Activated CD4-positive, alpha-beta T cell treated with anti-CD3 and anti-CD28 coated beads, Interleukin-2, Interleukin-4, amounts not matched to agents 100 ng/mL and 50 ng/mL, durations not matched to agents 16 hours and 8 hours (primary cell): Measurements from ENCODE around the gene HSPB3.
"Not testable (repeated sequence)": the region's sequence is repeated elsewhere in the genome, so short reads cannot be mapped to it uniquely, and the experiment has no call there.

ENCODE experiments used
- DNase-seq: peaks from one replicate; pipeline ENCODE4 v3.0.0-alpha.2; 2020; ENCODE audit warnings: low spot score

HSPB3 gene

DNA sequence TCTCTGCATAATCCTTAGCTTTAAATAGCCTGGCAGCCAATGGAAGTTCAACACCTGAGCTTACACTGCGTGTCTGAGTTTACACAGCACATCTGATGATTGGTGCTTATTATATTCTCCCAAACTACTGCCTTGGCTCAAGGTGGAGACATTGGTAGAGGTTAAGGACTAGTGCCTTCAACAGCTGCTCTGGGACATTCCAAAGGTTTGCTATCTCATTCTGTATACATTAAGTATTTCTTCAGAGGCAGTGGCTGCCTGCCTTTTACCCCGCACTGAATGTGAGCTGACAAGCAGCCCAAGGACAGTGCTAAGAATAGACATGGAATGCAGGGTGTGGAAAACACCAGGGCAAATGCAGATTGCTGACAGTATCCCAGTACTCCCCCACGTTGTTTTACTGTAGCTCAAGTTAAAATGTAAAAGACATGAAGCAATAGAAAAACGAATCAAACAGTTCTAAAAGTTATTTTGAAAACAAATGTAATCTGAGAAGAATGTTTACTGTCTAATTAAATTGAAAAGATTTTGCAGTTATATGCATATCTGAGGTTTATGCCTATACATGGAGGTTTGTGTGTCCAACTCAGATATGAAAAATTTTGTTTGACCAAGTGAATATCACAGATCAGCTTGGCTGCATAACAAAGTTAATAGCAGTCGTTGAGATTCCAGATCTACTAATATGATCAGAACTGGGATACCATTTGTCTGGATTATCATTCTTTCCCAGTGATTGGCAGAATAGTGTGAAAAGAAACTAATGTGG is 1.8 kb downstream of the HSPB3 start:
- no peak for DNase-seq

DNA sequence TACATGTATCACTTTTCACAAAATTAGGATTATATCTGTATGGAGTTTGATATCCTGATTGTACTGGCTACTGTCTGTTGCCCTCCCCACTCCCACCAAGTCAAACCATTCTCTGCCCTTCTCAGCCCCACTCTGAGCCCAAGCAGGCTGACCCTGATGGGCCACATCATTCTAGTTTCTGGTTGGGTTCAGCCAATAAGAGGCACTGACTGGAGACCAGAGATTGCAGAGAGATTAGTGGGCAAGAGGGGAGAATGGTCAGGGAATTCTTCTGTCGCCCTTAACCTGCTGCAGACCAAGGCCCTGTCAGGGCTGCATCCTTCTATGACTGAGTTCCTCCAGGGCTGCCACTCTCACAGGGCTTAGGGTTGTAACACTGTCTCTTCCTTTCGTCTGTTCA is 2.7 kb downstream of the HSPB3 start:
- DNase-seq: no peak

- no peak for DNase-seq
Observed at GRCh38 chr5:54460181-54460919, 4.9 kb downstream of the HSPB3 start.

DNA sequence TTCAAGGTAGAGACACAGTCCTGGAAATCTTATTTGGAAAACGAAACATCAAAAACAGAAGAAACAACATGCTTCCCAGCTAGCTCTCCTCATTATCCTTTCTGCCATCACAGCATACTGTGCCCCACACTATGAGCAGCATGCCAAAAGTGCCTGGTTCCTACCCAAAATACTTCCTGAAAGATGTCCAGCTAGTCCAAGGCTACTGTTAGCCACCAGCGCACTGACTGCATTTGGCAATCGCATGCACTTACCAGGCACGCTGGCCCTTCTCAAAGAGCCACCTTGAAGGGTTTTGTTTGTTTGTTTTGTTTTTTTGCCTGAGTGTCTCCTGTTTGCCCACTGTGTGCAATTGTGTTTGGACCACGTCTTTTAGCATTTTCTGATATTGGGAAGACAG is 6.8 kb downstream of the HSPB3 start:
- no peak for DNase-seq

- DNase-seq: no peak
Observed at GRCh38 chr5:54463713-54464112, 8.2 kb downstream of the HSPB3 start.

DNA sequence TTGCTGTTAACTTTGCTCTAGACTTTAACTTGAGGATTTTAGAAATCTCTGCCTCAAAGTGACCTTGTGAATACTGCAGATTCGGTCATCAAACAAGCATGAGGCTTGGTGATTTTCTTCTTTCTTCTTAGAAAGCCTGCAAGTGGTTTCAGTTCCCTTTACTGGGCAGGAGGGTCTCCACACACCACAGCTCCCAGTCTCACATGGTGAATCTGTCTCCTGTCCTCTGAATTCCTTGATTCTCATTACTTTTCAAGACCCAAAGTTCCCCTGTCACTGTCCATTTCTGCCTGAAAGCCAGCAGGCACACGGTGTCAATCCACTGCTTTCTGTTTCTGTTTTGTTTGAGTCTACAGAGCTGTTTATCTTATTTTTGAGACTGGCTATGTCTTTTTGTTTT is 14.1 kb downstream of the HSPB3 start:
- DNase-seq: no peak

- DNase-seq: no peak
Observed at GRCh38 chr5:54470128-54470527, 14.6 kb downstream of the HSPB3 start.

GRCh38 chr5:54470677-54471076 is 15.2 kb downstream of the HSPB3 start:
- DNase-seq: no peak

- no peak for DNase-seq
Observed at GRCh38 chr5:54471398-54471797, 15.9 kb downstream of the HSPB3 start.

DNA sequence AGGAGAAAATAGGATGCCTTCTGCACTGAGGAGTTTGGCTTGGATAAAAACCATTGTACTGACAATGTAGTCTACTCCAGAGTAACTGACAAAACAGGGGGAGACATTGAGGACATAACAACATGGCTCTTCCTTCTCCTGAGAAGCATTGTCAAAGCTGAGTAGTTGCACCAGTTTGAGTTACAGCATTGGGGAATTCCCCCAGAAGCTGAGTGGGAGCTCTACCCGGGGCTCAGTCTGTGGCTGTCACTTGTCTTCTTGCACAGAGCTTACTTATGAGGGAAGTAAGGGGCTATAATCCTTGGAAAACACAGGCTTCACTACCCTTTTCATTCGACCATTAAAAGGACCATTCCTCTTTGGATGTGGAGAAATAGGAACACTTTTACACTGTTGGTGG is 21.2 kb downstream of the HSPB3 start:
- no peak for DNase-seq

GRCh38 chr5:54477941-54478478 is 22.5 kb downstream of the HSPB3 start:
- DNase-seq: no peak

DNA sequence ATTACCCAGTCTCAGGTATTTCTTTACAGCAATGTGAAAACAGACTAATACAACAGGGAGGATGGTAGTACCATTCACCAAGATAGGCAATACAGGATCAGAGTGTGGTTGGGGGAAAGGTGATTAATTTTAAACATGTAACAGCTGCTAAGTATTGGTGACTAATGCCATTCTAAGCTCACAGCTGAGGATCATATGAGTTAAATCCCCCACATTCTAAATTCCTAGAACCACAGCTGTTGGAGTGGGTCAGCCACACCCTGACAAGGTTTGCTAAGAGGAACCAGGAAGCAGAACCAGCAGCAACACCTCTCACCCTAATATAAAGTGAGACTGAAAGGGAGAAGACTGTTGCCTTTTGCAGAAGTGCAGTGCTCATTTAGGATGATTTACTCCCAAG is 24.8 kb downstream of the HSPB3 start:
- DNase-seq: no peak

- DNase-seq: no peak
Observed at GRCh38 chr5:54484219-54484894, 28.9 kb downstream of the HSPB3 start.

- not testable (repeated sequence) for DNase-seq
Observed at GRCh38 chr5:54485659-54486058, 30.2 kb downstream of the HSPB3 start.

DNA sequence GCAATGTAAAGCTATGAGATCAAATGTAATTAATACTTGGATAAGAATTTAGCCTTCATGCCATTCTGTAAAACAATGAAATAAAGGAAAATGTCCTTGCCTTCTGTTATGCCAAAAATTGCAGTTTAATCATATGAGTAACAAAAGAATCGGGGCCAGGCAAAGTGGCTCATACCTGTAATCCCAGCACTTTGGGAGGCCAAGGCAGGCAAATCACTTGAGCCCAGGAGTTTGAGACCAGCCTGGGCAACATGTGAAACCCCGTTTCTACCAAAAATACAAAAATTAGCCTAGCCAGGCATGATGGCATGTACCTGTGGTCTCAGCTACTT is 34.1 kb downstream of the HSPB3 start:
- not testable (repeated sequence) for DNase-seq

GRCh38 chr5:54491326-54491725 is 35.8 kb downstream of the HSPB3 start:
- no peak for DNase-seq

DNA sequence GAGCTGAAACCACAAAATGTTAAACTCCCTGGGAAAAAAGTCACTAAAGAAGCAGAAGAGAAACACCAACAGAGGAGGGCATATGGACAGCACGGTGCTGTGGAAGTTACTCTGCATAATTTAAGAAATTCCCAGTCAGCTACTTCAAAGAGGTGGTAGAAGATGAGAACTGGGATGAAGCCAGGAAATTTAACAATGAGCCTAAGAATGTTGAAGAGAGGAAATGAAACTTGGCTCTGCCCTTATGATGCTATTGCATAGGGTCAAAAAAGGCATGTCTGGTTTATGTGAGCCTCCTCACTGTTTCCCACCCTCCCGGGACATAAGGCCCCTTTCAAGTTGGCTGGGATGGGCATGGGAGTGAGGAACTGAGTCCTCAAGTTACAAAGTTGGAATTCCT is 36.7 kb downstream of the HSPB3 start:
- DNase-seq: no peak

DNA sequence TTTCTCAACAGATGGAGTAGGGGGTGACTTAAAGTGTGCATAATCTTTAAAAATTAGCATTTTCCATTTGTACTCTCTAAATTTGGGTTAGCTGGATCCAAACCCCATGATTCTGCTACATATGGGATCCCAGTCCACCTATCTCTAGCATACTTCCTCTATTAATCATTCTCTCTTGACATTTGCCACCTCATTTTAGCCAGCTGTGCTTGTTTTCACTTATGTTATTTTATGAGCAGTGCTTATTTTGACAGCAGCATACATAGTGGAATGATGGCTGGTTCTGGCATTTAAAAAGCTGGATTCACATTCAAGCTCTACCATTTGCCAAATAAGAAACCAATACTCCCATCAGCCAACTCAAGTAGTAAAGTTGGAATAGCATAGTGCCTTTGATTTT is 39.5 kb downstream of the HSPB3 start:
- no peak for DNase-seq
